Colonic mucosa (tissue), 4 donors: ENCODE data around the gene MOG. TPM values are rescaled to one million over a fixed set of nuclear protein-coding genes. Genes with fewer than 3 reads are reported as not detected.
A peak's percentile ranks its signal among the peaks of the same experiment; 100 is the strongest.

Source experiments
- DNase-seq: peaks from one replicate; pipeline ENCODE4 v3.0.0-alpha.2; 2020
- H3K27ac ChIP-seq: fragments of 200-600 bp; one replicate; pipeline ENCODE4 v1.8.0; 2021
- H3K27me3 ChIP-seq: fragments of 200-600 bp; one replicate; pipeline ENCODE4 v1.8.0; 2021
- H3K36me3 ChIP-seq: fragments of 200-600 bp; one replicate; pipeline ENCODE4 v1.8.0; 2021
- H3K4me1 ChIP-seq: fragments of 200-600 bp; one replicate; pipeline ENCODE4 v1.8.0; 2021; ENCODE audit warnings: mild to moderate bottlenecking
- H3K4me3 ChIP-seq: fragments of 200-600 bp; one replicate; pipeline ENCODE4 v1.8.0; 2021
- H3K9ac ChIP-seq, 2 donors: one replicate each; pipeline ENCODE4 v1.7.0; 2013; ENCODE audit warnings: control low read depth in 2 of 2, low read depth in 2 of 2, low read length in 2 of 2
- H3K9me3 ChIP-seq: fragments of 200-600 bp; one replicate; pipeline ENCODE4 v1.8.0; 2021
- CTCF ChIP-seq: fragments of 200-600 bp; IDR thresholded peaks from one replicate; pipeline ENCODE4 v1.8.0; 2022; ENCODE audit warnings: antibody characterized with exemption, mild to moderate bottlenecking
- intact Hi-C: fragments of 100-400 bp; cut with DNase I; formaldehyde crosslinking; loops from one replicate; pipeline ENCODE4 v1.14.1; 2022
- total RNA-seq, 2 donors: library from RNA; stranded (reverse); fragmentation: NEBNext Ultra II Directional in 1 of 2; extraction: Animal tissue kit (Norgen Biotek cat#: 25700) in 1 of 2; gene quantifications; one replicate each; pipeline ENCODE4 v1.2.1, GENCODE V29; 2021
- donor health status: healthy.
- donor health status: DM: no; HTN: no; CAD: no.
- donor health status: DM: no; HTN: no; CAD: no.

Gene MOG
- total RNA-seq, 2 donors from 2014 or later = not detected

GRCh38 chr6:29680416-29680815 lies 23.5 kb downstream of the MOG start:
- intact Hi-C loops = no loop called here
- no peaks in the 10 kb centered on the region for H3K9me3 ChIP-seq
- H3K27me3 ChIP-seq = no peaks in the 10 kb centered on the region
- DNase-seq = no peak
- H3K9ac ChIP-seq = peak overlapping the region in 1 of 2 donors; percentile 56
- H3K27ac ChIP-seq = no peak overlapping the region
- TF ChIP-seq CTCF = no peak
- no peaks in the 10 kb centered on the region for H3K4me1 ChIP-seq
- no peak overlapping the region for H3K4me3 ChIP-seq
- no peaks in the 10 kb centered on the region for H3K36me3 ChIP-seq

GRCh38 chr6:29680904-29681303 lies 24.0 kb downstream of the MOG start, which contains the start of gene ZFP57:
TSS of gene ZFP57 (minus strand) at chr6:29681152. CDS start at chr6:29677003, 4,149 bp downstream.
- no peaks in the 10 kb centered on the region for H3K27me3 ChIP-seq
- DNase-seq = no peak
- no peak within 1 kb of the TSS for H3K4me3 ChIP-seq
- H3K4me1 ChIP-seq = no peaks in the 10 kb centered on the region
- intact Hi-C loops = no loop called here
- no peak for TF ChIP-seq CTCF
- H3K9me3 ChIP-seq = no peaks in the 10 kb centered on the region
- H3K36me3 ChIP-seq = no peaks in the 10 kb centered on the region
- H3K27ac ChIP-seq = no peak within 1 kb of the TSS
- peak within 1 kb of the TSS in 1 of 2 donors; percentile 56 for H3K9ac ChIP-seq

GRCh38 chr6:29681811-29682210 lies 24.9 kb downstream of the MOG start:
- no peak overlapping the region for H3K9ac ChIP-seq
- TF ChIP-seq CTCF = no peak
- H3K4me1 ChIP-seq = no peaks in the 10 kb centered on the region
- H3K36me3 ChIP-seq = no peaks in the 10 kb centered on the region
- H3K27ac ChIP-seq = no peak overlapping the region
- H3K4me3 ChIP-seq = no peak overlapping the region
- no peak for DNase-seq
- no peaks in the 10 kb centered on the region for H3K27me3 ChIP-seq
- no peaks in the 10 kb centered on the region for H3K9me3 ChIP-seq
- intact Hi-C loops = no loop called here

GRCh38 chr6:29685718-29686326 lies 28.9 kb downstream of the MOG start:
- Histone ChIP-seq H3K4me1 (no peaks in the 10 kb centered on the region), H3K27ac (no peak overlapping the region), H3K4me3 (no peak overlapping the region), H3K27me3 (no peaks in the 10 kb centered on the region), H3K9ac (no peak overlapping the region), H3K36me3 (no peaks in the 10 kb centered on the region), H3K9me3 (no peaks in the 10 kb centered on the region)
- intact Hi-C loops = no loop called here
- DNase-seq = no peak
- TF ChIP-seq CTCF = no peak

- H3K9ac ChIP-seq = no peak overlapping the region
- no peak overlapping the region for H3K27ac ChIP-seq
- no peaks in the 10 kb centered on the region for H3K27me3 ChIP-seq
- no peaks in the 10 kb centered on the region for H3K4me1 ChIP-seq
- intact Hi-C loops = no loop called here
- no peaks in the 10 kb centered on the region for H3K36me3 ChIP-seq
- no peak for TF ChIP-seq CTCF
- H3K4me3 ChIP-seq = no peak overlapping the region
- H3K9me3 ChIP-seq = no peaks in the 10 kb centered on the region
- DNase-seq = no peak
Observed at GRCh38 chr6:29694637-29695036, 37.7 kb downstream of the MOG start.
